Brain microvascular endothelial cell (primary cell): ENCODE results near the gene SOD1.

Experiments
- DNase-seq: peaks from one replicate; pipeline ENCODE4 v3.0.0-alpha.2; 2020
- H3K27ac ChIP-seq: fragments of 250-450 bp; sonication (Bioruptor Pico); 2 replicates; pipeline ENCODE4 v1.5.1; 2020; ENCODE audit warnings: mild to moderate bottlenecking, moderate library complexity
- H3K27me3 ChIP-seq: fragments of 250-450 bp; sonication (Bioruptor Pico); replicated peaks from 2 replicates; pipeline ENCODE4 v1.5.1; 2020; ENCODE audit warnings: mild to moderate bottlenecking
- H3K36me3 ChIP-seq: fragments of 250-450 bp; sonication (Bioruptor Pico); replicated peaks from 2 replicates; pipeline ENCODE4 v1.5.1; 2020; ENCODE audit warnings: mild to moderate bottlenecking
- H3K4me3 ChIP-seq: 2 replicates; pipeline ENCODE4 v1.5.1; 2011; ENCODE audit warnings: low read depth, mild to moderate bottlenecking, control low read depth, low read length, moderate library complexity
- CTCF ChIP-seq: IDR thresholded peaks from 2 replicates; pipeline ENCODE4 v1.5.1; 2011; ENCODE audit warnings: low read depth, mild to moderate bottlenecking, moderate library complexity, low read length, control low read depth, inconsistent platforms; ENCODE audit errors: missing control alignments
- in situ Hi-C: cut with HindIII; loops from 2 replicates; pipeline ENCODE4 v1.10.0; 2017; ENCODE audit warnings: low sequenced_read_pairs, low pct_ligation_motif_present

SOD1 gene

GRCh38 chr21:31666445-31667010 lies 7.0 kb downstream of the SOD1 start:
- Histone ChIP-seq H3K36me3 (peaks cover 49% of the 10 kb centered on the region), H3K27ac (no peak overlapping the region)

GRCh38 chr21:31667132-31667531 lies 7.6 kb downstream of the SOD1 start:
- Histone ChIP-seq H3K36me3 (peaks cover 49% of the 10 kb centered on the region), H3K4me3 (no peak overlapping the region), H3K27me3 (no peaks in the 10 kb centered on the region), H3K27ac (no peak overlapping the region)
- TF ChIP-seq CTCF: no peak
- in situ Hi-C loops: no loop called here
- DNase-seq: no peak

More at GRCh38 chr21:31666445-31667010, 7.0 kb downstream of the SOD1 start:
- TF ChIP-seq CTCF: no peak
- in situ Hi-C loops: no loop called here
- no peaks in the 10 kb centered on the region for H3K27me3 ChIP-seq
- no peak overlapping the region for H3K4me3 ChIP-seq
- no peak for DNase-seq

GRCh38 chr21:31667639-31668038 lies 8.1 kb downstream of the SOD1 start:
- Histone ChIP-seq H3K36me3 (peaks cover 47% of the 10 kb centered on the region), H3K27ac (no peak overlapping the region), H3K4me3 (no peak overlapping the region), H3K27me3 (no peaks in the 10 kb centered on the region)
- no peak for DNase-seq
- no peak for TF ChIP-seq CTCF
- in situ Hi-C loops: no loop called here

GRCh38 chr21:31668651-31669491 lies 9.4 kb downstream of the SOD1 start:
- Histone ChIP-seq H3K27me3 (no peaks in the 10 kb centered on the region), H3K36me3 (peaks cover 44% of the 10 kb centered on the region), H3K4me3 (no peak overlapping the region), H3K27ac (no peak overlapping the region)
- DNase-seq: no peak
- no peak for TF ChIP-seq CTCF
- in situ Hi-C loops: no loop called here

- in situ Hi-C loops: no loop called here
- TF ChIP-seq CTCF: no peak
- DNase-seq: no peak
Observed at GRCh38 chr21:31670070-31670469, 10.6 kb downstream of the SOD1 start.

More at GRCh38 chr21:31670070-31670469, 10.6 kb downstream of the SOD1 start:
- no peak overlapping the region for H3K27ac ChIP-seq
- H3K36me3 ChIP-seq: peaks cover 39% of the 10 kb centered on the region
- H3K27me3 ChIP-seq: no peaks in the 10 kb centered on the region
- no peak overlapping the region for H3K4me3 ChIP-seq
